GM10847 (cell line): ENCODE results near the gene CSTB.

ENCODE experiments used
- POLR2A ChIP-seq: IDR thresholded peaks from 2 replicates; pipeline ENCODE4 v1.6.1; 2011; ENCODE audit not compliant: insufficient read length; ENCODE audit errors: extremely low read depth

Gene CSTB

GRCh38 chr21:43767498-43767983 lies 8.6 kb downstream of the CSTB start:
- no peak for TF ChIP-seq POLR2A

GRCh38 chr21:43766734-43767497 lies 9.2 kb downstream of the CSTB start:
- TF ChIP-seq POLR2A = no peak

DNA sequence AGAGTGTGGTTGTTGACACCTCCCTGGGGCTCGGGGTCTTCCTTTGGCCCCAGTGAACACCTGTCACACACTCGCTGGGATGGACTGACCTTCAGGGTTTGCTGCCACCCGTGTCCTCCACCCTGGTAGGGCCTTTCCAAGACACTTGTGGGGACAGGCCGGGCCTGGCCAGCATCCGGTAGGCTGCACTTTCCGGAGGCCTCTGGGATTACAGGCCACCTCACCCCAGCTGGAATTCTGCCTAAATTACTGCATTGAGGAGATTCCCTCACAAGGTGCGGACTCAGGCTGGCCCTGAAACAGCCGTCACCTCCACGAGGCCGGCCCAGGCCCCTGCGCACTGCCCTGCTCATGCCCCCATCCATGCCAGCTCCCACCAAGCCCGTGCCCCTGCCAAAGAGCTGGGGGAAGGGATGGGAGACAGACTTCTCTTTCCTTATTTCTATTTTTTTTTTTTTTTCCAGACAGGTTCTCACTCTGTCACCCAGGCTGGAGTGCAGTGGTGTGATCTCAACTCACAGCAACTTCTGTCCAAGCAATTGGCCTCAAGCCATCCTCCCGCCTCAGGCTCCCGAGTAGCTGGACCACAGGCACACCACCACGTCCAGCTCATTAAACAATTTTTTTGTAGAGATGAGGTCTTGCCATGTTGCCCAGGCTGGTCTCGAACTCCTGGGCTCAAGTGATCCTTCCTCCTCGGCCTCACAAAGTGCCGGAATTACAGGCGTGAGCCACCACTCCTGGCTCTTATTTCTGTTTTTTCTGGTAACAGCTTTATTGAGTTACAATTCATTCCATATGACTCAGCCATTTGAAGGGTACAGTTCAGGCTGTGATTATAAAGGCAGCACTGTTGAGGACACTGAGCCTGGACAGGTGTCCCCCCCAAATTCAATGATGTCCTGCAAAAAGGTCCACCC lies 11.3 kb downstream of the CSTB start:
- no peak for TF ChIP-seq POLR2A

DNA sequence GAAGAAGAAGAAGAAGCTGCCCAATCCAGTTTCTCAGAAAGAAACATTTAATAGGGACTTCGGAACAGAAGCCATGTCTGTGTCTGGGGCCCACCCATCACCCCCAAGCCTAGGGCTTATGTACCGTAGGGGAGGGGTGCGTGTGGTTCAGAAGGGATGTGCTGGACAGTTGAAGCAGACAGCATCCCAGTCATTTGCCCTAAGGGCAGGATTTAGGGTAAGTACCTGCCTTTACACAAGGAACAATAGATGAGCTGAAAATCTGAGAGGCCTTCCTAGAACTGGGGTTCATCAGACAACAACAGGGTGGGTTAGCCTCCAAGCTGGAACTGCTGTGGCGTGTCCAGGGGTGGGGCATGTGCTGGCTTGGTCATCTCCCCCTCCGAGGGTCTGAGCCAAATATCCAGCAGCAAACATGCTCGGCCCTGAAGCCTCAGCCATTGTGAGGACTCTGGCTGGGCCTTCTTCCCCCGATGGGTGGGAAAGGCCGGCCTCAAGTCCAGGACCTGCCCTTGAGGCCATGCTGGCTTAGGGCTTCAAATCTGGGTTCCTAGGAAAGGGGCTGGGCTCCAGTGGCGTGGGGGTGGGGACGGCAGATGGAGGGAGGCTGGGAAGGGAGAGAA lies 12.1 kb downstream of the CSTB start:
- TF ChIP-seq POLR2A = no peak

- no peak for TF ChIP-seq POLR2A
Observed at GRCh38 chr21:43762303-43763128, 13.6 kb downstream of the CSTB start.

GRCh38 chr21:43761886-43762285 lies 14.2 kb downstream of the CSTB start:
- no peak for TF ChIP-seq POLR2A

DNA sequence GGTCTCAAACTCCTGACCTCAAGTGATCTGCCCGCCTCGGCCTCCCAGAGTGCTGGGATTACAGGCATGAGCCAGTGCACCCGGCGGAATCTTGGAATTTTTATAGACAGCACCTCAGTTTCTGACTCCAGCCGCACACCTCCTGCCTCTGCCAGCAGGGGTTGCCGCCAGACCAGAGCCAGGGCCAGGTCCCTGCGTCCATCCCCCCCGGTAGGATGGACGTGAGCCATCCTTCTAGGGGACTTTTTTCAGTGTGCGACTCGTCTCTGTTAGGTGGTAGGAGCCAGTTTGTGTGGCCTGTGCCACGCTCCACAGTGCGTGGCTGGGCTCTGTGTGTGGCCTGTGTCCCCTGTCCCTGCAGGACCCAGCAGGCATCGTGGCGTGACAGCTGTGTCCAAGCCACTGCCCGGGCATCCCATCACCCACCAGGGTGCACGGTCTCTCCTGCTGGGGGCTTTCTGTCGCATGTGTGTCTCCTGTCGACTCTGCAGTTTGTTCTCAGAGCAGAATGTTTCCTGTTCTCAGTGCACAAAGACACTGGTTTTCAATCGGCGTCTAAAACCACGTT lies 15.6 kb downstream of the CSTB start:
- no peak for TF ChIP-seq POLR2A

DNA sequence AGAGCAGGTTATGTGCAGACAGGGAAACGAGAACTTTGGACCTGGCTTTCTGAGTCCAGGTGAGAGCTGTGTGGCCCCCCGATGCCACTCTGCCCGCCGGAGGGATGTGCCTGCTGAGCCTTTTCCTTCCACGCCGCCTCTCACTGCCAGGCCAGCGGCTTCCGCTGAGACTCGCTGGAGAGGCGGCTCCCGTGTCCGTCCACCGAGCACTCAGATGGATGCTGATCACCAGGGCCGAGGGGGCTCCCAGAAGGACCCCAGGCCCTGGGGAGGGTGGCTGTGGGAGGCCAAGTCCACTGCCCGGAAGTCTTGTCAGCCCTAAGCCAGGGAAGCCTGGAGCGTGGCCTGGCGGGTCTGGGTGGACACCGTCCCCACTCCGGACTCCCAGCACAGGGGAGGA lies 16.5 kb downstream of the CSTB start:
- no peak for TF ChIP-seq POLR2A

GRCh38 chr21:43758811-43759210 lies 17.3 kb downstream of the CSTB start:
- no peak for TF ChIP-seq POLR2A

DNA sequence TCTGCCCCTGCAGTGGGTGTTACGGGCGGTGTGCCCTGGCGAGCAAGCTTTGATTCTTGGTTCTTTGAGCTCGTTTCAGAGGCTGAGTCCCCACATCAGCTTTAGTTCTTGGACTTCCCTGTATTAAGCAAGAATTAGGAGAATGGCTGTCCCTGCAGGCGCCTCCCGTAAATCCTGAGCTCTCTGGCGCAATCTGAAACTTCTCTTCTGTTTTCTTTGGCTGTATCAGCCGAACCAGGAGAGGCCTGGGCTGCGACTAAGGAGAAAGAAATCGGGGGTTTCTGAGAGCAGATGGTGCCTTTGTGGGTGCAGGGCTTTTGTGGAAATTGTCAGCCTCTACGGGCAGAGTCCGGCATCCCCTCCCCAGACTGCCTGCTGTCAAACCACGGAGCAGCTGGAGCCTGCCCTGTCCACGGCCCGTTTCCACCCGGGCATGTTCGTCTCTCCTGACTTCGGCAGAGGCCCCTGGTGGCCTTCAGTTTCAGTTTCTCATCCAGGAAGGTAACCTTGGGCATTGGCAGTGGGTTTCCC lies 17.9 kb downstream of the CSTB start:
- no peak for TF ChIP-seq POLR2A

GRCh38 chr21:43757601-43758000 lies 18.5 kb downstream of the CSTB start:
- TF ChIP-seq POLR2A = no peak

GRCh38 chr21:43755820-43756594 lies 20.1 kb downstream of the CSTB start:
- TF ChIP-seq POLR2A = no peak
